22Rv1 (cell line): Measurements from ENCODE around the gene SKI.

Experiments used
- CTCF ChIP-seq: fragments of 450-650 bp; IDR thresholded peaks from 2 replicates; pipeline ENCODE4 v1.5.1; 2017; ENCODE audit warnings: mild to moderate bottlenecking
- ZFX ChIP-seq: fragments of 450-650 bp; IDR thresholded peaks from 2 replicates; pipeline ENCODE4 v1.6.1; 2017; ENCODE audit warnings: antibody characterized with exemption, borderline replicate concordance

DNA sequence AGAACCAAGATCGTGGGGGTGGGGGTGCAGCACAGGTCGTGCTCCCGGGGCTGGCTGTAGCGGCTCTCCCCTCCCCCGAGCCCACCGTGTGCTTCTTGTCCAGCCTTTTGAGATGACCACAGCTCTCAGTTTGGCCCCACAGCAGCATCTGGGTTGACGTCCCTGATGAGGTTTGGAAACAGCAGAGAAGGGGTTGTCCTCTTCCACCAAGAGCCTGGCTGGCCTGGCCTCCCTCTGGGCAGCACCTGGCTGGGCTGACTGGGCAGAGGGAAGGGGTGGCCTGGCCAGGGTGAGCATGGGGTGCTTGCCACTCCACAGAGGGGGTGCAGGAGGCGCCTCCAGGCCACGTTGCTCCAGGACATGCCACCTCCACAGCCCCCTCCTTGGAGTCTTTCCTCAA is 61.5 kb downstream of the SKI start:
- no peak for TF ChIP-seq CTCF
- no peak for TF ChIP-seq ZFX
